OCI-LY7 (cell line): ENCODE results near the gene PEX10.

Source experiments
- CTCF ChIP-seq: fragments of 200-600 bp; sonication (generic); conservative IDR thresholded peaks from 2 replicates; pipeline ENCODE4 v1.5.1; 2014; ENCODE audit warnings: mild to moderate bottlenecking, antibody characterized with exemption, low read length, moderate library complexity, mixed read lengths
- EZH2phosphoT487 ChIP-seq: fragments of 200-600 bp; sonication (generic); IDR thresholded peaks from 2 replicates; pipeline ENCODE4 v1.6.1; 2018; ENCODE audit warnings: low read depth, borderline replicate concordance, mild to moderate bottlenecking, mixed run types, antibody characterized with exemption, low read length, moderate library complexity, mixed read lengths

DNA sequence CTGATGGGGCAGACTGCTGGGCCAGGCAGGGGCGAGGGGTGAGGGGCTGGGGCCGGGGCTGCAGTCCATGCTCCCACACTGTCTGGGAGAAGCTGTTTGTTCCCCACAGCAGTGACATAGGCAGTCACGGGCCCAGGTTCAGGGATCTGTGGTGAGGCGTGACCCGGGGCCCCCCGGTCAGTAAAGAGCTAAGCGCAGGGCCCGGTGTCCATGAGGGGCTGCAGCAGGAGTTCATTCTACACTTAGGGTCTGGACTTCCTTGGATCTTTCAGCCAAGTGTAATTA lies 4.4 kb downstream of the PEX10 start:
- TF ChIP-seq CTCF (no peak), EZH2phosphoT487 (no peak)
